H1 (cell line): ENCODE data around the gene RSF1.

ENCODE experiments used
- BCL11A ChIP-seq, 2 experiments: IDR thresholded peaks; one replicate each; pipeline ENCODE4 v1.6.1; 2011; ENCODE audit warnings: low read depth in 2 of 2, low read length in 2 of 2, mild to moderate bottlenecking in 2 of 2
- EZH2 ChIP-seq: fragments of 200-600 bp; sonication (generic); IDR thresholded peaks from 2 replicates; pipeline ENCODE4 v1.7.1; 2012; ENCODE audit warnings: low read depth, mild to moderate bottlenecking, moderate library complexity, low read length, inconsistent platforms; ENCODE audit not compliant: severe bottlenecking
- GTF2F1 ChIP-seq: IDR thresholded peaks from 2 replicates; pipeline ENCODE4 v1.6.1; 2012; ENCODE audit warnings: low read depth, low read length, improper control_type of control experiment, borderline replicate concordance
- HDAC2 ChIP-seq, 2 experiments: fragments of 300-600 bp in 1 of 2; sonication (generic) in 1 of 2; IDR thresholded peaks; 2 replicates each; pipeline ENCODE4 v1.6.1; 2011 to 2012; ENCODE audit warnings: low read depth in 2 of 2, low read length in 2 of 2, mild to moderate bottlenecking in 2 of 2, moderate library complexity in 2 of 2, borderline replicate concordance in 1 of 2, inconsistent platforms in 1 of 2
- JUN ChIP-seq: IDR thresholded peaks from 2 replicates; pipeline ENCODE4 v1.6.1; 2011; ENCODE audit warnings: low read depth, mild to moderate bottlenecking, improper control_type of control experiment, low read length
- POLR2A ChIP-seq, 2 experiments: IDR thresholded peaks; 1 replicate in 1 of 2; 2 replicates in 1 of 2; pipeline ENCODE4 v1.6.1; 2011; ENCODE audit warnings: low read depth in 2 of 2, low read length in 2 of 2, mild to moderate bottlenecking in 2 of 2; ENCODE audit errors: control extremely low read depth in 1 of 2
- SIRT6 ChIP-seq: IDR thresholded peaks from one replicate; pipeline ENCODE4 v1.7.1; 2012; ENCODE audit warnings: low read length, inconsistent platforms
- TAF1 ChIP-seq: IDR thresholded peaks from 2 replicates; pipeline ENCODE4 v1.6.1; 2011; ENCODE audit warnings: mild to moderate bottlenecking, low read depth, low read length
- TEAD4 ChIP-seq: IDR thresholded peaks from 2 replicates; pipeline ENCODE4 v1.6.1; 2012; ENCODE audit warnings: low read depth, low read length, inconsistent platforms, mixed read lengths
- TF ChIP-seq, protein P1 (sequence below), 3 experiments: IDR thresholded peaks; 1 replicate in 2 of 3; 2 replicates in 1 of 3; pipeline versions ENCODE4 v1.5.1 to v1.6.1; 2011; ENCODE audit warnings: low read length in 3 of 3, mild to moderate bottlenecking in 3 of 3, inconsistent platforms in 2 of 3, low read depth in 1 of 3, moderate library complexity in 1 of 3; ENCODE audit not compliant: insufficient read depth in 1 of 3; ENCODE audit errors: control extremely low read depth in 1 of 3

GRCh38 chr11:77710358-77710757 lies 110.2 kb downstream of the RSF1 start:
- no peak for TF ChIP-seq SIRT6
- no peak for TF ChIP-seq JUN
- TF ChIP-seq TEAD4, result no peak
- TF ChIP-seq, protein P1, sequence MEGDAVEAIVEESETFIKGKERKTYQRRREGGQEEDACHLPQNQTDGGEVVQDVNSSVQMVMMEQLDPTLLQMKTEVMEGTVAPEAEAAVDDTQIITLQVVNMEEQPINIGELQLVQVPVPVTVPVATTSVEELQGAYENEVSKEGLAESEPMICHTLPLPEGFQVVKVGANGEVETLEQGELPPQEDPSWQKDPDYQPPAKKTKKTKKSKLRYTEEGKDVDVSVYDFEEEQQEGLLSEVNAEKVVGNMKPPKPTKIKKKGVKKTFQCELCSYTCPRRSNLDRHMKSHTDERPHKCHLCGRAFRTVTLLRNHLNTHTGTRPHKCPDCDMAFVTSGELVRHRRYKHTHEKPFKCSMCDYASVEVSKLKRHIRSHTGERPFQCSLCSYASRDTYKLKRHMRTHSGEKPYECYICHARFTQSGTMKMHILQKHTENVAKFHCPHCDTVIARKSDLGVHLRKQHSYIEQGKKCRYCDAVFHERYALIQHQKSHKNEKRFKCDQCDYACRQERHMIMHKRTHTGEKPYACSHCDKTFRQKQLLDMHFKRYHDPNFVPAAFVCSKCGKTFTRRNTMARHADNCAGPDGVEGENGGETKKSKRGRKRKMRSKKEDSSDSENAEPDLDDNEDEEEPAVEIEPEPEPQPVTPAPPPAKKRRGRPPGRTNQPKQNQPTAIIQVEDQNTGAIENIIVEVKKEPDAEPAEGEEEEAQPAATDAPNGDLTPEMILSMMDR (IDR thresholded peaks at IDR 0.05; ENCODE audit: control extremely low read depth in 1 of 3, insufficient read depth in 1 of 3, low read depth in 1 of 3, low read length in 3 of 3), result no peak
- TF ChIP-seq POLR2A (IDR thresholded peaks at IDR 0.05; ENCODE audit: control extremely low read depth in 1 of 2, low read depth in 2 of 2, low read length in 2 of 2), result no peak
- TF ChIP-seq TAF1, result no peak
- no peak for TF ChIP-seq BCL11A (IDR thresholded peaks at IDR 0.05; ENCODE audit: low read depth in 2 of 2, low read length in 2 of 2)
- no peak for TF ChIP-seq EZH2
- TF ChIP-seq HDAC2 (IDR thresholded peaks at IDR 0.05; ENCODE audit: borderline replicate concordance in 1 of 2, low read depth in 2 of 2, low read length in 2 of 2), result no peak
- no peak for TF ChIP-seq GTF2F1
